Mammary epithelial cell (primary cell): Measurements from ENCODE around the gene ASIP.

Source experiments
- EZH2 ChIP-seq: IDR thresholded peaks from 2 replicates; pipeline ENCODE4 v1.6.1; 2012; ENCODE audit warnings: low read length, inconsistent platforms, borderline replicate concordance
- TF ChIP-seq, protein P1 (sequence below), 2 donors: IDR thresholded peaks in 1 of 2; conservative IDR thresholded peaks in 1 of 2; 2 replicates each; pipeline ENCODE4 v1.5.1; 2011 to 2012; ENCODE audit warnings: inconsistent platforms in 2 of 2, low read length in 2 of 2, mild to moderate bottlenecking in 2 of 2, control low read depth in 1 of 2, low read depth in 1 of 2; ENCODE audit not compliant: insufficient read depth in 1 of 2; ENCODE audit errors: extremely low read depth in 1 of 2

- TF ChIP-seq, protein P1, sequence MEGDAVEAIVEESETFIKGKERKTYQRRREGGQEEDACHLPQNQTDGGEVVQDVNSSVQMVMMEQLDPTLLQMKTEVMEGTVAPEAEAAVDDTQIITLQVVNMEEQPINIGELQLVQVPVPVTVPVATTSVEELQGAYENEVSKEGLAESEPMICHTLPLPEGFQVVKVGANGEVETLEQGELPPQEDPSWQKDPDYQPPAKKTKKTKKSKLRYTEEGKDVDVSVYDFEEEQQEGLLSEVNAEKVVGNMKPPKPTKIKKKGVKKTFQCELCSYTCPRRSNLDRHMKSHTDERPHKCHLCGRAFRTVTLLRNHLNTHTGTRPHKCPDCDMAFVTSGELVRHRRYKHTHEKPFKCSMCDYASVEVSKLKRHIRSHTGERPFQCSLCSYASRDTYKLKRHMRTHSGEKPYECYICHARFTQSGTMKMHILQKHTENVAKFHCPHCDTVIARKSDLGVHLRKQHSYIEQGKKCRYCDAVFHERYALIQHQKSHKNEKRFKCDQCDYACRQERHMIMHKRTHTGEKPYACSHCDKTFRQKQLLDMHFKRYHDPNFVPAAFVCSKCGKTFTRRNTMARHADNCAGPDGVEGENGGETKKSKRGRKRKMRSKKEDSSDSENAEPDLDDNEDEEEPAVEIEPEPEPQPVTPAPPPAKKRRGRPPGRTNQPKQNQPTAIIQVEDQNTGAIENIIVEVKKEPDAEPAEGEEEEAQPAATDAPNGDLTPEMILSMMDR (conservative IDR thresholded peaks at IDR 0.05 in 1 of 2, IDR thresholded peaks at IDR 0.05 in 1 of 2; ENCODE audit: extremely low read depth in 1 of 2, insufficient read depth in 1 of 2, low read depth in 1 of 2, low read length in 2 of 2), result no peak
- TF ChIP-seq EZH2, result no peak
These were observed 60.5 kb downstream of the ASIP start for GRCh38 chr20:34301587-34302311.
